Small intestine (tissue), 7 donors: ENCODE data around the gene OSBPL6. TPM values are rescaled to one million over a fixed set of nuclear protein-coding genes. Genes with fewer than 3 reads are reported as not detected.

Experiments
- DNase-seq, 2 donors: peaks; one replicate each; pipeline versions ENCODE4 v3.0.0 to v3.0.0-alpha.2; 2013
- FAIRE-seq: peaks from 2 replicates; lab custom pipeline; 2012; peaks lifted over from hg19 to GRCh38; lab: Jason Lieb, UNC
- H3K27ac ChIP-seq, 3 donors: one replicate each; pipeline ENCODE4 v1.5.1; 2013; ENCODE audit warnings: low read length in 2 of 3, mild to moderate bottlenecking in 2 of 3, control low read depth in 1 of 3, inconsistent platforms in 1 of 3, low read depth in 1 of 3, moderate library complexity in 1 of 3
- H3K27me3 ChIP-seq, 3 donors: one replicate each; pipeline ENCODE4 v1.6.1; 2013; ENCODE audit warnings: low read length in 3 of 3, inconsistent platforms in 1 of 3; ENCODE audit not compliant: control insufficient read depth in 3 of 3, insufficient read depth in 3 of 3
- H3K36me3 ChIP-seq, 3 donors: one replicate each; pipeline ENCODE4 v1.6.1; 2013; ENCODE audit warnings: low read length in 3 of 3, inconsistent platforms in 1 of 3, low read depth in 1 of 3, mild to moderate bottlenecking in 1 of 3, moderate library complexity in 1 of 3; ENCODE audit not compliant: control insufficient read depth in 3 of 3, insufficient read depth in 2 of 3
- H3K4me1 ChIP-seq, 3 donors: one replicate each; pipeline ENCODE4 v1.6.1; 2013; ENCODE audit warnings: low read length in 2 of 3, inconsistent platforms in 1 of 3, low read depth in 1 of 3, mild to moderate bottlenecking in 1 of 3, moderate library complexity in 1 of 3; ENCODE audit not compliant: control insufficient read depth in 3 of 3, insufficient read depth in 2 of 3
- H3K4me3 ChIP-seq, 3 donors: one replicate each; pipeline ENCODE4 v1.5.1; 2013; ENCODE audit warnings: low read length in 3 of 3, control low read depth in 1 of 3, inconsistent platforms in 1 of 3, low read depth in 1 of 3, mild to moderate bottlenecking in 1 of 3, moderate library complexity in 1 of 3
- H3K9me3 ChIP-seq, 2 donors: one replicate each; pipeline ENCODE4 v1.6.1; 2013; ENCODE audit warnings: low read depth in 1 of 2, low read length in 1 of 2; ENCODE audit not compliant: control insufficient read depth in 2 of 2, insufficient read depth in 1 of 2
- WGBS, 3 donors: extraction: QIAGEN DNeasy Blood & Tissue Kit; methylation state at CpG; one replicate each; pipeline ENCODE4 v1.1.7; 2013; 5-methylcytosine and 5-hydroxymethylcytosine counted together
- polyA plus RNA-seq, 4 donors: library from polyadenylated mRNA; stranded (reverse) in 3 of 4; unstranded in 1 of 4; fragments of 200-250 nt in 3 of 4; fragments of 120-200 nt in 1 of 4; gene quantifications; one replicate each; pipeline versions ENCODE4 v1.2.1 to v1.2.3, GENCODE V29; 2013
- donor health status: healthy with polysubstance abuse.
- donor health status: control.
- donor health status: control.
- donor health status: Bipolar disorder and iron deficiency.
- donor health status: healthy.

Gene OSBPL6
- polyA plus RNA-seq, 4 donors, result 0.87 to 4.4 (median 1.5) TPM

GRCh38 chr2:178296394-178297090 is 102.2 kb downstream of the OSBPL6 start:
- Histone ChIP-seq H3K27me3 (no peaks in the 10 kb centered on the region), H3K4me1 (no peaks in the 10 kb centered on the region), H3K9me3 (peaks cover 0 to 2% of the 10 kb centered on the region in 2 donors), H3K4me3 (no peak overlapping the region), H3K27ac (no peak overlapping the region), H3K36me3 (no peaks in the 10 kb centered on the region)
- no peak for DNase-seq
- 83 to 91% (median 87%) methylated on average over 5 of the region's 5 CpGs for WGBS, 3 donors
- no peak for FAIRE-seq

DNA sequence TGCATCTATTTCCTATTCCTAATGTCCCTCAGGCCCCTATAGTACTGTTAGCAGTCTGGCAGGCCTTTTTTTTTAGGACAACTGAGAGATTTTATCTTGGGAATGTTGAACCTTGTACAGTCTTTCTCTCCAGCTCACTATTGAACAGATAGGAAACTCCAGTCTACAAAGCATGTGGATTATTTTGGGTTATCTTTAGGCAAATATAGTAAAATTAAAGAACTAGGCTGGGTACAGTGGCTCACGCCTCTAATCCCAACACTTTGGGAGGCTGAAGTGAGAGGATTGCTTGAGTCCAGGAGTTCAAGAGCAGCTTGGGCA is 102.7 kb downstream of the OSBPL6 start:
- H3K36me3 ChIP-seq, result no peaks in the 10 kb centered on the region
- FAIRE-seq, result no peak
- H3K9me3 ChIP-seq, result peaks cover 0 to 3% of the 10 kb centered on the region in 2 donors
- H3K4me1 ChIP-seq, result no peaks in the 10 kb centered on the region
- H3K27ac ChIP-seq, result no peak overlapping the region
- no peak overlapping the region for H3K4me3 ChIP-seq
- WGBS, 3 donors, result 53 to 74% (median 69%) methylated on average over 1 of the region's 1 CpG
- DNase-seq, result no peak
- H3K27me3 ChIP-seq, result no peaks in the 10 kb centered on the region

DNA sequence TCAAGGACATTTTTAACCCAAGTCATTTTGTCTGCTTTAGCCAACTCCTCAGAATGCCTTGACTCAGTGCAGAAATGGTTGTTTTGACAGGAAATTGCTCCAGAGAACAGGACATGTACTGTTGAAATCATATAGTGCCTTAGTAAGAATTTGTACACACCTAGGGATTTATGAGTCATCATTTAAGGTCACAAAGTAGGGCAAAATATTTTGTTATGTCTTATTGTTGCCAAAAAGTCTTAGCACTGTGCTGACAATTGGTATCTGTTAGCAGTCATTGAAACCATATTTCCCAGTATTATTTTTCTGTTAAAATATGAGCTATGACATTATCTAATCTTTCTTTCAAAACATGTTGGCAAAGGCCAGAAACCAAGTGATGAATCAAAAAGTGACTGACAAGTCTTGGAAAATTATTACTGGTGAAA is 104.5 kb downstream of the OSBPL6 start:
- Histone ChIP-seq H3K4me3 (no peak overlapping the region), H3K4me1 (no peaks in the 10 kb centered on the region), H3K36me3 (no peaks in the 10 kb centered on the region), H3K9me3 (peaks cover 0 to 3% of the 10 kb centered on the region in 2 donors), H3K27me3 (no peaks in the 10 kb centered on the region), H3K27ac (no peak overlapping the region)
- FAIRE-seq (no peak), DNase-seq (no peak)

- no peak overlapping the region for H3K27ac ChIP-seq
- no peak for FAIRE-seq
- H3K4me3 ChIP-seq, result no peak overlapping the region
- DNase-seq, result no peak
- H3K9me3 ChIP-seq, result peaks cover 0 to 3% of the 10 kb centered on the region in 2 donors
- H3K36me3 ChIP-seq, result no peaks in the 10 kb centered on the region
- H3K27me3 ChIP-seq, result no peaks in the 10 kb centered on the region
- no peaks in the 10 kb centered on the region for H3K4me1 ChIP-seq
- WGBS, 3 donors, result 71 to 90% (median 79%) methylated on average over 3 of the region's 3 CpGs
Observed at GRCh38 chr2:178301649-178302238, 107.4 kb downstream of the OSBPL6 start.

GRCh38 chr2:178304333-178304732 is 110.0 kb downstream of the OSBPL6 start:
- H3K36me3 ChIP-seq, result no peaks in the 10 kb centered on the region
- FAIRE-seq, result no peak
- no peaks in the 10 kb centered on the region for H3K4me1 ChIP-seq
- H3K9me3 ChIP-seq, result peaks cover 0 to 3% of the 10 kb centered on the region in 2 donors
- no peak overlapping the region for H3K27ac ChIP-seq
- no peak for DNase-seq
- no peaks in the 10 kb centered on the region for H3K27me3 ChIP-seq
- H3K4me3 ChIP-seq, result no peak overlapping the region
- WGBS, 3 donors, result 76 to 87% (median 87%) methylated on average over 3 of the region's 3 CpGs

GRCh38 chr2:178306352-178307073 is 112.2 kb downstream of the OSBPL6 start:
- Histone ChIP-seq H3K27ac (no peak overlapping the region), H3K36me3 (no peaks in the 10 kb centered on the region), H3K4me3 (no peak overlapping the region), H3K4me1 (no peaks in the 10 kb centered on the region), H3K27me3 (no peaks in the 10 kb centered on the region), H3K9me3 (peaks cover 0 to 1% of the 10 kb centered on the region in 2 donors)
- FAIRE-seq (no peak), DNase-seq (peak; percentile 63 to 74)
- 33 to 44% (median 36%) methylated on average over 8 of the region's 8 CpGs for WGBS, 3 donors

DNA sequence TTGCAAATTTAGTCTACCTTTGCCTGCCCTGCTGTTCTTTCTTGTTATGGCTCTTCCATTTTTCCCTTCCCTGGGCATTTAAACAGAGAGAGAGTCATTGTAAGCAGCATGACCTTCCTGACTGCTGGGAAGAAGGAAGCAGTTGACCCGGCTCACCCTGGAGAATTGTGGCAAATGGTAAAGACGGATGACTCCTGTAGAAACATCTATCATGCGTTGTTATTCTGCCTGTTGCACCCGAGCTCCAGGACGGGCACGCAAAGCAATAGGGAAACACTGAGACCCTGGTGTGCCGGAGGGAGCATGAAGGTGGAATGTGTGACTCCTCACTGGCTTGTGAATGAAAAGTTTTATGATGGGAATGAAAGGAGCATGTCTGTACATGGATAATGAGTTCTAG is 113.3 kb downstream of the OSBPL6 start:
- Histone ChIP-seq H3K4me1 (no peaks in the 10 kb centered on the region), H3K36me3 (no peaks in the 10 kb centered on the region), H3K27ac (no peak overlapping the region), H3K9me3 (no peaks in the 10 kb centered on the region), H3K4me3 (no peak overlapping the region), H3K27me3 (no peaks in the 10 kb centered on the region)
- no peak for DNase-seq
- no peak for FAIRE-seq
- 70 to 83% (median 78%) methylated on average over 7 of the region's 7 CpGs for WGBS, 3 donors

DNA sequence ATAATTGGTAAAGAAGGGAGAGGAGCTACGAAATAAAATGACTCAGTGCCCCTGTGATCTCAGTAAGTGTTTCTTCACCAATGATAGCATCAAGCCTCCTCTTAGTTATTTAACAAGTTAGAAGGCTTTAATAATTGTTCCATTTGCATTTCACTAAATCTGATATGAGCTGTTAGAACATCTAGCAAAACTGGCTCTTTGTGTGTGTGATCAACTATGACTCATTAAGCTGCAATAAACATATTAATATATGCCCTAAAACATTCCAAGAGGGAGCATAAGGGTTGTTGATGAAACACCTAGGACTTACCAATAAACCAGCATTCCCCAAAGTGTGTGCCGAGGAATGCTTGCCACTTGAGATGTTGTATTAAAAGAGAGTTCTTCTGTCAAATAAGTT is 115.2 kb downstream of the OSBPL6 start:
- Histone ChIP-seq H3K36me3 (no peaks in the 10 kb centered on the region), H3K4me1 (no peaks in the 10 kb centered on the region), H3K4me3 (no peak overlapping the region), H3K9me3 (no peaks in the 10 kb centered on the region), H3K27ac (no peak overlapping the region), H3K27me3 (no peaks in the 10 kb centered on the region)
- 28 to 66% (median 43%) methylated on average over 2 of the region's 2 CpGs for WGBS, 3 donors
- DNase-seq, result peak in 1 of 2 donors; percentile 7
- no peak for FAIRE-seq
